ENCODE results near the gene OSBP2. TPM values are rescaled to one million over a fixed set of nuclear protein-coding genes. Genes with fewer than 3 reads are reported as not detected.

OSBP2 gene
- polyA plus RNA-seq, 2 of the 4 experiments (the other 2 are of a cell fraction): 2.7 to 6.0 TPM

- WGBS (ENCODE audit: missing lambda C conversion rate): 87% methylated on average over 5 of the region's 5 CpGs
- DNase-seq (ENCODE audit: low read depth in 1 of 2, low spot score in 1 of 2): no peak
- Histone ChIP-seq H3K4me2 (peak overlapping the region; percentile 53; the same call in 1 of the 3 replicates), H3K4me3 (no peak overlapping the region), H3K9me3 (peaks cover 15% of the 10 kb centered on the region; the same call in 1 of the 3 replicates), H3K4me1 (peaks cover 18% of the 10 kb centered on the region), H3K27ac (peak overlapping the region; percentile 53 to 68)
- ChIA-PET POLR2A (no interaction called here), CTCF (interaction anchor here (0.9 to 1.9 kb wide), 3 partner anchors 51 to 80 kb away, joined by 4 to 5 read pairs (median 4); no protein-coding TSS in a partner anchor)
- TF ChIP-seq FOSB (CRISPR knock-in tag; IDR thresholded peaks at IDR 0.05) (no peak), MAFK (IDR thresholded peaks at IDR 0.05; ENCODE audit: partially characterized antibody) (no peak), ZC3H11A (IDR thresholded peaks at IDR 0.05) (no peak), HDAC2 (IDR thresholded peaks at IDR 0.05) (no peak), EHMT2 (IDR thresholded peaks at IDR 0.05; ENCODE audit: low read depth) (no peak), USF2 (IDR thresholded peaks at IDR 0.05) (no peak), JUNB (IDR thresholded peaks at IDR 0.05) (no peak), CBX8 (IDR thresholded peaks at IDR 0.05) (no peak), ZNF302 (CRISPR knock-in tag; IDR thresholded peaks at IDR 0.05) (no peak)
- no peak for FAIRE-seq
- ATAC-seq: no peak
These were observed 146.6 kb downstream of the OSBP2 start for GRCh38 chr22:30841273-30841672.

GRCh38 chr22:30843245-30843644, 148.6 kb downstream of the OSBP2 start:
- FAIRE-seq: no peak

More at GRCh38 chr22:30843245-30843644, 148.6 kb downstream of the OSBP2 start:
- H3K4me3 ChIP-seq: no peak overlapping the region
- TF ChIP-seq ELK1 (IDR thresholded peaks at IDR 0.05; ENCODE audit: low read depth, low read length): no peak
- no peak for TF ChIP-seq NR3C1 (IDR thresholded peaks at IDR 0.05)
- TF ChIP-seq FOXS1 (CRISPR knock-in tag; IDR thresholded peaks at IDR 0.05): no peak
- TF ChIP-seq RARB (CRISPR knock-in tag; IDR thresholded peaks at IDR 0.05): no peak
- TF ChIP-seq JUN (IDR thresholded peaks at IDR 0.05): no peak
- TF ChIP-seq USF2 (IDR thresholded peaks at IDR 0.05): no peak
- no peak for TF ChIP-seq CBX2 (IDR thresholded peaks at IDR 0.05; ENCODE audit: borderline replicate concordance, low read depth)
- no peak for TF ChIP-seq HOXA7 (CRISPR knock-in tag; IDR thresholded peaks at IDR 0.05)
- no peak for TF ChIP-seq RFX5 (IDR thresholded peaks at IDR 0.05)
- TF ChIP-seq CEBPB (IDR thresholded peaks at IDR 0.05): no peak
- no peak for TF ChIP-seq CHD4 (IDR thresholded peaks at IDR 0.05; ENCODE audit: borderline replicate concordance)
- TF ChIP-seq HMGXB4 (CRISPR knock-in tag; IDR thresholded peaks at IDR 0.05; ENCODE audit: borderline replicate concordance): no peak
- no peak for TF ChIP-seq BHLHE40 (IDR thresholded peaks at IDR 0.05; ENCODE audit: low read depth, low read length)
- TF ChIP-seq ZFP36 (IDR thresholded peaks at IDR 0.05; ENCODE audit: borderline replicate concordance, partially characterized antibody): no peak
- TF ChIP-seq EHMT2 (IDR thresholded peaks at IDR 0.05; ENCODE audit: low read depth): no peak
- TF ChIP-seq TP53 (CRISPR knock-in tag; IDR thresholded peaks at IDR 0.05): no peak
- no peak for TF ChIP-seq ZC3H11A (IDR thresholded peaks at IDR 0.05)
- ChIA-PET CTCF (interaction anchor here (1.0 to 1.2 kb wide), 2 partner anchors 40 to 80 kb away, joined by 3 read pairs; no protein-coding TSS in a partner anchor), POLR2A (no interaction called here)
- H3K4me1 ChIP-seq: peaks cover 27% of the 10 kb centered on the region
- ATAC-seq (no peak), DNase-seq (ENCODE audit: low read depth in 1 of 2, low spot score in 1 of 2) (no peak)
- no peak overlapping the region for H3K4me2 ChIP-seq
- peak overlapping the region; percentile 8 to 39; a peak in 2 of 6 replicates for H3K27ac ChIP-seq
- H3K9me3 ChIP-seq: peaks cover 6% of the 10 kb centered on the region; the same call in 1 of the 3 replicates
- 59% methylated on average over 4 of the region's 4 CpGs for WGBS (ENCODE audit: missing lambda C conversion rate)

All from A549 (cell line).